Fibroblast of pulmonary artery (primary cell): ENCODE measurements around the gene LLGL2.

Source experiments
- DNase-seq: peaks from one replicate; pipeline ENCODE4 v3.0.0-alpha.2; 2010; ENCODE audit warnings: low read depth
- H3K4me3 ChIP-seq: replicated peaks from 2 replicates; pipeline ENCODE4 v1.5.1; 2011; ENCODE audit warnings: low read depth, mild to moderate bottlenecking, control low read depth, low read length, moderate library complexity
- CTCF ChIP-seq: IDR thresholded peaks from 2 replicates; pipeline ENCODE4 v1.5.1; 2011; ENCODE audit warnings: mild to moderate bottlenecking, control low read depth, low read length, inconsistent platforms; ENCODE audit errors: missing control alignments

The LLGL2 gene

GRCh38 chr17:75624021-75624420 lies 98.5 kb downstream of the LLGL2 start:
- no peak for TF ChIP-seq CTCF

More at GRCh38 chr17:75624021-75624420, 98.5 kb downstream of the LLGL2 start:
- no peak for DNase-seq
- H3K4me3 ChIP-seq, result no peak overlapping the region
